Trophoblast cell (in vitro differentiated cells and primary cell): ENCODE data around the gene ADAMTS9.

Source experiments
- DNase-seq, 2 donors: peaks; one replicate each; pipeline ENCODE4 v3.0.0-alpha.2; 2016
- H2AFZ ChIP-seq: 2 replicates; pipeline ENCODE4 v1.6.1; 2013; ENCODE audit warnings: low read length, moderate library complexity, mild to moderate bottlenecking; ENCODE audit not compliant: insufficient read depth, poor library complexity
- H2AK5ac ChIP-seq: 2 replicates; pipeline ENCODE4 v1.6.1; 2013; ENCODE audit warnings: mild to moderate bottlenecking, low read length
- H2BK120ac ChIP-seq: 2 replicates; pipeline ENCODE4 v1.6.1; 2013; ENCODE audit warnings: low read length, mild to moderate bottlenecking, moderate library complexity; ENCODE audit not compliant: insufficient read depth, poor library complexity
- H2BK12ac ChIP-seq: 2 replicates; pipeline ENCODE4 v1.6.1; 2013; ENCODE audit warnings: mild to moderate bottlenecking, low read length, moderate library complexity
- H2BK5ac ChIP-seq: 2 replicates; pipeline ENCODE4 v1.6.1; 2013; ENCODE audit warnings: low read length, low read depth, moderate library complexity, mild to moderate bottlenecking; ENCODE audit not compliant: poor library complexity
- H3K14ac ChIP-seq: 2 replicates; pipeline ENCODE4 v1.6.1; 2013; ENCODE audit warnings: mild to moderate bottlenecking, low read length
- H3K18ac ChIP-seq: 2 replicates; pipeline ENCODE4 v1.6.1; 2013; ENCODE audit warnings: mild to moderate bottlenecking, low read length
- H3K23ac ChIP-seq: 2 replicates; pipeline ENCODE4 v1.6.1; 2013; ENCODE audit warnings: low read length
- H3K27ac ChIP-seq: 2 replicates; pipeline ENCODE4 v1.5.1; 2013; ENCODE audit warnings: low read depth, mild to moderate bottlenecking, inconsistent platforms, low read length, moderate library complexity
- H3K27me3 ChIP-seq: 2 replicates; pipeline ENCODE4 v1.6.1; 2013; ENCODE audit warnings: inconsistent platforms, mild to moderate bottlenecking, low read length, moderate library complexity; ENCODE audit not compliant: insufficient read depth
- H3K36me3 ChIP-seq, 2 experiments: 1 replicate in 1 of 2; 2 replicates in 1 of 2; pipeline ENCODE4 v1.6.1; 2013; ENCODE audit warnings: low read length in 2 of 2, mild to moderate bottlenecking in 2 of 2, moderate library complexity in 1 of 2; ENCODE audit not compliant: insufficient read depth in 2 of 2, control insufficient read depth in 1 of 2
- H3K4ac ChIP-seq: 2 replicates; pipeline ENCODE4 v1.6.1; 2013; ENCODE audit warnings: low read depth, mild to moderate bottlenecking, low read length, moderate library complexity
- H3K4me1 ChIP-seq, 2 experiments: 1 replicate in 1 of 2; 2 replicates in 1 of 2; pipeline ENCODE4 v1.6.1; 2013; ENCODE audit warnings: low read length in 2 of 2, mild to moderate bottlenecking in 2 of 2, moderate library complexity in 1 of 2; ENCODE audit not compliant: insufficient read depth in 2 of 2, control insufficient read depth in 1 of 2
- H3K4me2 ChIP-seq: 2 replicates; pipeline ENCODE4 v1.6.1; 2013; ENCODE audit warnings: inconsistent platforms, mild to moderate bottlenecking, low read length, moderate library complexity
- H3K4me3 ChIP-seq: 2 replicates; pipeline ENCODE4 v1.5.1; 2013; ENCODE audit warnings: mild to moderate bottlenecking, low read depth, low read length, inconsistent platforms
- H3K79me1 ChIP-seq: one replicate; pipeline ENCODE4 v1.6.1; 2013; ENCODE audit warnings: low read length
- H3K79me2 ChIP-seq: 2 replicates; pipeline ENCODE4 v1.6.1; 2013; ENCODE audit warnings: low read length, mild to moderate bottlenecking; ENCODE audit not compliant: control insufficient read depth, insufficient read depth, poor library complexity
- H3K9ac ChIP-seq: 2 replicates; pipeline ENCODE4 v1.6.1; 2013; ENCODE audit warnings: mild to moderate bottlenecking, low read length
- H3K9me3 ChIP-seq: 2 replicates; pipeline ENCODE4 v1.6.1; 2013; ENCODE audit warnings: low read depth, mild to moderate bottlenecking, control low read depth, inconsistent platforms, low read length; ENCODE audit not compliant: insufficient read depth
- H4K12ac ChIP-seq: 2 replicates; pipeline ENCODE4 v1.6.1; 2013; ENCODE audit warnings: low read depth, mild to moderate bottlenecking, low read length, moderate library complexity
- H4K8ac ChIP-seq: 2 replicates; pipeline ENCODE4 v1.6.1; 2013; ENCODE audit warnings: low read depth, mild to moderate bottlenecking, low read length, moderate library complexity
- H4K91ac ChIP-seq: one replicate; pipeline ENCODE4 v1.6.1; 2013; ENCODE audit warnings: low read depth, mild to moderate bottlenecking, low read length, moderate library complexity
- WGBS: extraction: QIAGEN DNeasy Blood & Tissue Kit; methylation state at CpG from one replicate; pipeline ENCODE4 v1.1.7; 2013; ENCODE audit warnings: missing lambda C conversion rate; ENCODE audit not compliant: insufficient read length, insufficient coverage; ENCODE audit errors: extremely low coverage; 5-methylcytosine and 5-hydroxymethylcytosine counted together

Gene ADAMTS9

GRCh38 chr3:64539451-64540196 lies 148.2 kb downstream of the ADAMTS9 start:
- Histone ChIP-seq H3K27ac (no peak overlapping the region), H3K18ac (no peak overlapping the region), H4K8ac (no peak overlapping the region), H3K79me1 (no peaks in the 10 kb centered on the region), H3K9me3 (no peaks in the 10 kb centered on the region), H2AFZ (no peak overlapping the region), H3K27me3 (no peaks in the 10 kb centered on the region), H2BK120ac (no peak overlapping the region), H4K12ac (no peak overlapping the region), H2AK5ac (no peak overlapping the region), H3K4me1 (no peaks in the 10 kb centered on the region), H3K23ac (no peak overlapping the region), H3K4ac (no peak overlapping the region), H3K14ac (no peak overlapping the region), H3K36me3 (peaks cover 18 to 37% of the 10 kb centered on the region in 2 experiments), H3K9ac (no peak overlapping the region), H3K79me2 (no peaks in the 10 kb centered on the region), H2BK12ac (no peak overlapping the region), H3K4me2 (no peak overlapping the region), H3K4me3 (no peak overlapping the region), H2BK5ac (no peak overlapping the region), H4K91ac (no peak overlapping the region)
- DNase-seq, result no peak
- no CpG with 5 or more reads among the region's 10 CpGs for WGBS

GRCh38 chr3:64536166-64536565 lies 151.6 kb downstream of the ADAMTS9 start:
- Histone ChIP-seq H3K9ac (no peak overlapping the region), H3K18ac (no peak overlapping the region), H3K23ac (no peak overlapping the region), H3K27me3 (no peaks in the 10 kb centered on the region), H4K91ac (no peak overlapping the region), H2BK5ac (no peak overlapping the region), H3K4me2 (no peak overlapping the region), H3K4me3 (no peak overlapping the region), H3K79me2 (no peaks in the 10 kb centered on the region), H3K4me1 (no peaks in the 10 kb centered on the region), H3K4ac (no peak overlapping the region), H4K8ac (no peak overlapping the region), H2BK12ac (no peak overlapping the region), H2AFZ (no peak overlapping the region), H2AK5ac (no peak overlapping the region), H3K79me1 (no peaks in the 10 kb centered on the region), H4K12ac (no peak overlapping the region), H3K14ac (no peak overlapping the region), H2BK120ac (no peak overlapping the region), H3K27ac (no peak overlapping the region), H3K36me3 (peaks cover 21 to 44% of the 10 kb centered on the region in 2 experiments), H3K9me3 (no peaks in the 10 kb centered on the region)
- no CpG with 5 or more reads among the region's 2 CpGs for WGBS
- DNase-seq, result no peak

GRCh38 chr3:64533617-64534317 lies 154.0 kb downstream of the ADAMTS9 start:
- Histone ChIP-seq H3K4me1 (no peaks in the 10 kb centered on the region), H3K23ac (no peak overlapping the region), H2BK120ac (no peak overlapping the region), H4K91ac (no peak overlapping the region), H3K9me3 (peaks cover under 1% of the 10 kb centered on the region), H3K79me1 (no peaks in the 10 kb centered on the region), H2BK5ac (no peak overlapping the region), H3K4me3 (no peak overlapping the region), H2BK12ac (no peak overlapping the region), H2AFZ (no peak overlapping the region), H3K27me3 (no peaks in the 10 kb centered on the region), H3K14ac (no peak overlapping the region), H3K4ac (no peak overlapping the region), H3K9ac (no peak overlapping the region), H4K12ac (no peak overlapping the region), H2AK5ac (no peak overlapping the region), H3K36me3 (peaks cover 14 to 32% of the 10 kb centered on the region in 2 experiments), H3K4me2 (no peak overlapping the region), H3K18ac (no peak overlapping the region), H3K79me2 (no peaks in the 10 kb centered on the region), H4K8ac (no peak overlapping the region), H3K27ac (no peak overlapping the region)
- peak; percentile 71 to 82 for DNase-seq
- no CpG with 5 or more reads among the region's 14 CpGs for WGBS

GRCh38 chr3:64530434-64531049 lies 157.3 kb downstream of the ADAMTS9 start:
- WGBS, result 100% methylated on average over 1 of the region's 8 CpGs

More at GRCh38 chr3:64530434-64531049, 157.3 kb downstream of the ADAMTS9 start:
- no peaks in the 10 kb centered on the region for H3K27me3 ChIP-seq
- no peak overlapping the region for H3K9ac ChIP-seq
- H2BK120ac ChIP-seq, result no peak overlapping the region
- no peak overlapping the region for H2AK5ac ChIP-seq
- no peak overlapping the region for H4K91ac ChIP-seq
- H2BK12ac ChIP-seq, result no peak overlapping the region
- H3K23ac ChIP-seq, result no peak overlapping the region
- no peak overlapping the region for H4K12ac ChIP-seq
- H3K27ac ChIP-seq, result no peak overlapping the region
- no peaks in the 10 kb centered on the region for H3K79me2 ChIP-seq
- H3K4me1 ChIP-seq, result no peaks in the 10 kb centered on the region
- no peak overlapping the region for H4K8ac ChIP-seq
- no peaks in the 10 kb centered on the region for H3K79me1 ChIP-seq
- peaks cover 13 to 35% of the 10 kb centered on the region in 2 experiments for H3K36me3 ChIP-seq
- peak; percentile 38 to 61 for DNase-seq
- no peak overlapping the region for H3K18ac ChIP-seq
- no peak overlapping the region for H3K14ac ChIP-seq
- H3K4me3 ChIP-seq, result no peak overlapping the region
- H2AFZ ChIP-seq, result no peak overlapping the region
- peaks cover 1% of the 10 kb centered on the region for H3K9me3 ChIP-seq
- H3K4ac ChIP-seq, result no peak overlapping the region
- no peak overlapping the region for H2BK5ac ChIP-seq
- no peak overlapping the region for H3K4me2 ChIP-seq
